Raji (cell line): ENCODE data around the gene KCNE4.

ENCODE experiments used
- POLR2A ChIP-seq: IDR thresholded peaks from 2 replicates; pipeline ENCODE4 v1.6.1; 2011; ENCODE audit warnings: low read depth, low read length, control low read depth; ENCODE audit not compliant: insufficient read depth

KCNE4 gene

GRCh38 chr2:223051693-223052289 lies at the start of gene KCNE4:
KCNE4 (plus strand) TSS chr2:223052190; CDS start chr2:223052831, 641 bp downstream.
- no peak for TF ChIP-seq POLR2A

GRCh38 chr2:223003191-223003590 lies 48.8 kb upstream of the KCNE4 start:
- no peak for TF ChIP-seq POLR2A

- TF ChIP-seq POLR2A, result no peak
Observed at GRCh38 chr2:223005496-223005895, 46.5 kb upstream of the KCNE4 start.

GRCh38 chr2:223007531-223007930 lies 44.5 kb upstream of the KCNE4 start:
- no peak for TF ChIP-seq POLR2A

- TF ChIP-seq POLR2A, result no peak
Observed at GRCh38 chr2:223008162-223008561, 43.8 kb upstream of the KCNE4 start.

- TF ChIP-seq POLR2A, result no peak
Observed at GRCh38 chr2:223008956-223009355, 43.0 kb upstream of the KCNE4 start.

- no peak for TF ChIP-seq POLR2A
Observed at GRCh38 chr2:223010641-223011040, 41.3 kb upstream of the KCNE4 start.

GRCh38 chr2:223012291-223012690 lies 39.7 kb upstream of the KCNE4 start:
- no peak for TF ChIP-seq POLR2A

GRCh38 chr2:223019390-223019930 lies 32.5 kb upstream of the KCNE4 start:
- no peak for TF ChIP-seq POLR2A

- TF ChIP-seq POLR2A, result no peak
Observed at GRCh38 chr2:223019987-223020717, 31.8 kb upstream of the KCNE4 start.

GRCh38 chr2:223020971-223021675 lies 30.9 kb upstream of the KCNE4 start:
- TF ChIP-seq POLR2A, result no peak

GRCh38 chr2:223026357-223027110 lies 25.5 kb upstream of the KCNE4 start:
- TF ChIP-seq POLR2A, result no peak

- TF ChIP-seq POLR2A, result no peak
Observed at GRCh38 chr2:223027442-223027841, 24.5 kb upstream of the KCNE4 start.

- no peak for TF ChIP-seq POLR2A
Observed at GRCh38 chr2:223029287-223029686, 22.7 kb upstream of the KCNE4 start.
